ENCODE data around the gene WDR20.

The WDR20 gene

GRCh38 chr14:102211240-102211639 lies 71.5 kb downstream of the WDR20 start:
- ChIA-PET POLR2A (no interaction called here), CTCF (no interaction called here)
- DNase-seq (ENCODE audit: extremely low spot score) = no peak
- TF ChIP-seq SUZ12 (IDR thresholded peaks at IDR 0.05) (no peak), FOXM1 (IDR thresholded peaks at IDR 0.05; ENCODE audit: borderline replicate concordance) (no peak), TARDBP (IDR thresholded peaks at IDR 0.05) (no peak), ELF4 (IDR thresholded peaks at IDR 0.05) (no peak), CTBP1 (IDR thresholded peaks at IDR 0.05; ENCODE audit: borderline replicate concordance) (no peak), L3MBTL2 (conservative IDR thresholded peaks at IDR 0.05) (no peak), FOXK2 (IDR thresholded peaks at IDR 0.05) (no peak), LEF1 (IDR thresholded peaks at IDR 0.05; ENCODE audit: borderline replicate concordance) (no peak), BHLHE40 (IDR thresholded peaks at IDR 0.05; ENCODE audit: borderline replicate concordance) (no peak), PKNOX1 (IDR thresholded peaks at IDR 0.05) (no peak), NFRKB (IDR thresholded peaks at IDR 0.05) (no peak), FOXA1 (IDR thresholded peaks at IDR 0.05) (no peak), SP1 (IDR thresholded peaks at IDR 0.05) (no peak), HDGF (IDR thresholded peaks at IDR 0.05; ENCODE audit: borderline replicate concordance) (no peak), ZNF384 (IDR thresholded peaks at IDR 0.05) (no peak), ARNT (IDR thresholded peaks at IDR 0.05) (no peak)

DNA sequence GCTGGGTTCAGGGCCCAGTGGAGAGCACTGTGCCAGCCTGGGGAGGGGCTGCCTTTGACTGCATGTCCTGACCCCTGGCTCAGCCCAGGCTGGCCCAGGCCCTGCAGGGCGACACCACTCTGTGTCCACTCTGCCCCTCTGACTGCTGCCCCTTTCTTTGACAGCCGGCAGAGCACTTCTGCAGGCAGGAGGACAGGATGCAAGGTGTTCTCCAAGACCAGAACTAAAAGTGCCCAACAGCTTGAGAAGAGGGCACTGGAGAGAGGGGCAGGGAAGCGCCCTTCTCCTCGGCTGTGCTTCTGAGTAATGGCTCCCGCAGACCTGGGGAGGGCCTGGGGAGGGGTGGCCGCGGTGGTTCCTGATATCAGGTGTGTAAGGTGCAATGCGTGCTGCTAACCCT lies 72.7 kb downstream of the WDR20 start:
- ChIA-PET POLR2A (interaction anchor here (1.4 kb wide), 1 partner anchor 74 kb away, joined by 3 read pairs; no protein-coding TSS in a partner anchor), CTCF (no interaction called here)
- TF ChIP-seq FOXA1 (IDR thresholded peaks at IDR 0.05) = no peak
- TF ChIP-seq ARNT (IDR thresholded peaks at IDR 0.05) = no peak
- no peak for TF ChIP-seq SUZ12 (IDR thresholded peaks at IDR 0.05)
- DNase-seq (ENCODE audit: extremely low spot score) = no peak

GRCh38 chr14:102212845-102213244 lies 73.1 kb downstream of the WDR20 start:
- CTCF ChIA-PET = interaction anchor here (0.6 to 0.7 kb wide), 2 partner anchors 27 to 121 kb away, joined by 3 to 5 read pairs; no protein-coding TSS in a partner anchor
- POLR2A ChIA-PET = interaction anchor here (1.4 kb wide), 1 partner anchor 74 kb away, joined by 3 read pairs; no protein-coding TSS in a partner anchor
- TF ChIP-seq NFRKB (IDR thresholded peaks at IDR 0.05) = no peak
- TF ChIP-seq PKNOX1 (IDR thresholded peaks at IDR 0.05) = no peak
- TF ChIP-seq FOXM1 (IDR thresholded peaks at IDR 0.05; ENCODE audit: borderline replicate concordance) = no peak
- TF ChIP-seq CTBP1 (IDR thresholded peaks at IDR 0.05; ENCODE audit: borderline replicate concordance) = no peak
- no peak for TF ChIP-seq SP1 (IDR thresholded peaks at IDR 0.05)
- TF ChIP-seq ARNT (IDR thresholded peaks at IDR 0.05) = no peak
- no peak for TF ChIP-seq SUZ12 (IDR thresholded peaks at IDR 0.05)
- no peak for TF ChIP-seq ELF4 (IDR thresholded peaks at IDR 0.05)
- TF ChIP-seq FOXA1 (IDR thresholded peaks at IDR 0.05) = no peak
- TF ChIP-seq FOXK2 (IDR thresholded peaks at IDR 0.05) = no peak
- no peak for TF ChIP-seq TARDBP (IDR thresholded peaks at IDR 0.05)
- TF ChIP-seq ZNF384 (IDR thresholded peaks at IDR 0.05) = no peak
- TF ChIP-seq LEF1 (IDR thresholded peaks at IDR 0.05; ENCODE audit: borderline replicate concordance) = no peak
- TF ChIP-seq BHLHE40 (IDR thresholded peaks at IDR 0.05; ENCODE audit: borderline replicate concordance) = no peak
- TF ChIP-seq HDGF (IDR thresholded peaks at IDR 0.05; ENCODE audit: borderline replicate concordance) = no peak

DNA sequence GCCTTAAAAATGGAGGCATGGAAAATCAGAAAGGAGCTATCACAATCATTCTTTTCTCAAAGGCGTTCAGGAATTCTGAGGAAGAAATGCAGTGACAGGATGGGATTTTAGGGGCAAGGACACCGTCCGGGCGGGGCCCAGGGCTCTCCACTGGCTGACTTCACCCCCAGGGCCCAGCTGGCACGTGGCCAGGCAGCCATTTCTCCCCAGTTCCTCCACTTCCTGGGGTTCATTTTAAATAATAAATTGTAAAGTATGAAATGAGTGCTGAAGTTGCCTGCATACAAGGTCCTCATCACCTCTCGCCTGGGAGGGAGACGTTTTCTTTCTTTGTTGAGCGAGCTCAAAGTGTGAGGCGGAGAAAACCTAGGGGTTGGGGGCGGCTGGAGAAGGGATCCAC lies 73.8 kb downstream of the WDR20 start:
- CTCF ChIA-PET = interaction anchor here (0.6 to 0.7 kb wide), 2 partner anchors 27 to 122 kb away, joined by 3 to 5 read pairs; no protein-coding TSS in a partner anchor
- TF ChIP-seq FOXK2 (IDR thresholded peaks at IDR 0.05) (no peak), FOXM1 (IDR thresholded peaks at IDR 0.05; ENCODE audit: borderline replicate concordance) (no peak), FOXA1 (IDR thresholded peaks at IDR 0.05) (no peak), PKNOX1 (IDR thresholded peaks at IDR 0.05) (no peak), ZNF384 (IDR thresholded peaks at IDR 0.05) (no peak), HDGF (IDR thresholded peaks at IDR 0.05; ENCODE audit: borderline replicate concordance) (no peak), NFRKB (IDR thresholded peaks at IDR 0.05) (no peak), L3MBTL2 (conservative IDR thresholded peaks at IDR 0.05) (no peak), CTBP1 (IDR thresholded peaks at IDR 0.05; ENCODE audit: borderline replicate concordance) (no peak), SP1 (IDR thresholded peaks at IDR 0.05) (no peak), SUZ12 (IDR thresholded peaks at IDR 0.05) (no peak), BHLHE40 (IDR thresholded peaks at IDR 0.05; ENCODE audit: borderline replicate concordance) (no peak), ELF4 (IDR thresholded peaks at IDR 0.05) (no peak), TARDBP (IDR thresholded peaks at IDR 0.05) (no peak), ARNT (IDR thresholded peaks at IDR 0.05) (no peak), LEF1 (IDR thresholded peaks at IDR 0.05; ENCODE audit: borderline replicate concordance) (no peak)
- no peak for DNase-seq (ENCODE audit: extremely low spot score)
- POLR2A ChIA-PET = interaction anchor here (1.4 kb wide), 1 partner anchor 75 kb away, joined by 3 read pairs; no protein-coding TSS in a partner anchor

More at GRCh38 chr14:102212845-102213244, 73.1 kb downstream of the WDR20 start:
- no peak for DNase-seq (ENCODE audit: extremely low spot score)

GRCh38 chr14:102213984-102214658 lies 74.4 kb downstream of the WDR20 start:
- no peak for DNase-seq (ENCODE audit: extremely low spot score)
- ChIA-PET POLR2A (no interaction called here), CTCF (interaction anchor here (1.6 kb wide), 1 partner anchor 101 kb away, joined by 6 read pairs; no protein-coding TSS in a partner anchor)
- TF ChIP-seq FOXM1 (IDR thresholded peaks at IDR 0.05; ENCODE audit: borderline replicate concordance) = no peak
- no peak for TF ChIP-seq L3MBTL2 (conservative IDR thresholded peaks at IDR 0.05)
- no peak for TF ChIP-seq LEF1 (IDR thresholded peaks at IDR 0.05; ENCODE audit: borderline replicate concordance)
- TF ChIP-seq NFRKB (IDR thresholded peaks at IDR 0.05) = no peak
- no peak for TF ChIP-seq FOXK2 (IDR thresholded peaks at IDR 0.05)
- TF ChIP-seq PKNOX1 (IDR thresholded peaks at IDR 0.05) = no peak
- no peak for TF ChIP-seq TARDBP (IDR thresholded peaks at IDR 0.05)
- TF ChIP-seq BHLHE40 (IDR thresholded peaks at IDR 0.05; ENCODE audit: borderline replicate concordance) = no peak
- TF ChIP-seq ARNT (IDR thresholded peaks at IDR 0.05) = no peak
- no peak for TF ChIP-seq HDGF (IDR thresholded peaks at IDR 0.05; ENCODE audit: borderline replicate concordance)
- TF ChIP-seq SUZ12 (IDR thresholded peaks at IDR 0.05) = no peak
- TF ChIP-seq ZNF384 (IDR thresholded peaks at IDR 0.05) = no peak
- TF ChIP-seq ELF4 (IDR thresholded peaks at IDR 0.05) = no peak
- no peak for TF ChIP-seq FOXA1 (IDR thresholded peaks at IDR 0.05)
- TF ChIP-seq CTBP1 (IDR thresholded peaks at IDR 0.05; ENCODE audit: borderline replicate concordance) = no peak
- TF ChIP-seq SP1 (IDR thresholded peaks at IDR 0.05) = no peak

Measured in HEK293T (cell line).